Spleen (tissue), 11 donors: ENCODE data around the gene CSNK2A1. TPM values are rescaled to one million over a fixed set of nuclear protein-coding genes. Genes with fewer than 3 reads are reported as not detected.

ENCODE experiments used
- DNase-seq: peaks from one replicate; pipeline ENCODE4 v3.0.0-alpha.2; 2020
- H3K27ac ChIP-seq, 8 donors: fragments of 200-600 bp; sonication (generic) in 7 of 8; 1 replicate in 4 of 8; 2 replicates in 4 of 8; pipeline versions ENCODE4 v1.5.0 to v1.8.0; 2016 to 2021; ENCODE audit warnings: inconsistent platforms in 4 of 8, mild to moderate bottlenecking in 4 of 8, moderate library complexity in 1 of 8
- H3K27me3 ChIP-seq, 7 donors: fragments of 200-600 bp; sonication (generic) in 6 of 7; replicated peaks in 1 of 7; 1 replicate in 4 of 7; 2 replicates in 3 of 7; pipeline versions ENCODE4 v1.5.0 to v1.8.0; 2016 to 2021; ENCODE audit warnings: inconsistent platforms in 3 of 7, mild to moderate bottlenecking in 1 of 7
- H3K36me3 ChIP-seq, 6 donors: fragments of 200-600 bp; sonication (generic) in 5 of 6; 1 replicate in 4 of 6; 2 replicates in 2 of 6; pipeline versions ENCODE4 v1.5.0 to v1.8.0; 2016 to 2021; ENCODE audit warnings: inconsistent platforms in 2 of 6
- H3K4me1 ChIP-seq, 6 donors: fragments of 200-600 bp; sonication (generic) in 5 of 6; 1 replicate in 3 of 6; 2 replicates in 3 of 6; pipeline versions ENCODE4 v1.5.0 to v1.8.0; 2016 to 2021; ENCODE audit warnings: inconsistent platforms in 3 of 6
- H3K4me3 ChIP-seq, 8 donors: fragments of 200-600 bp; sonication (generic) in 7 of 8; 1 replicate in 4 of 8; 2 replicates in 4 of 8; pipeline versions ENCODE4 v1.5.0 to v1.8.0; 2016 to 2021; ENCODE audit warnings: inconsistent platforms in 4 of 8, mild to moderate bottlenecking in 4 of 8, moderate library complexity in 2 of 8
- H3K9me3 ChIP-seq, 8 donors: fragments of 200-600 bp; sonication (generic) in 7 of 8; 1 replicate in 4 of 8; 2 replicates in 4 of 8; pipeline versions ENCODE4 v1.5.0 to v1.8.0; 2016 to 2021; ENCODE audit warnings: inconsistent platforms in 4 of 8
- CTCF ChIP-seq, 11 experiments: fragments of 200-600 bp in 7 of 11; fragments of 450-650 bp in 4 of 11; sonication (generic) in 4 of 11; IDR thresholded peaks in 8 of 11; conservative IDR thresholded peaks in 3 of 11; 1 replicate in 7 of 11; 2 replicates in 4 of 11; pipeline versions ENCODE4 v1.4.0 to v1.8.0; 2016 to 2021; ENCODE audit warnings: antibody characterized with exemption in 11 of 11, inconsistent platforms in 4 of 11, mild to moderate bottlenecking in 1 of 11
- POLR2A ChIP-seq, 3 donors: fragments of 450-650 bp; IDR thresholded peaks; one replicate each; pipeline ENCODE4 v1.5.1; 2017; ENCODE audit warnings: antibody characterized with exemption in 3 of 3, mild to moderate bottlenecking in 1 of 3
- POLR2AphosphoS5 ChIP-seq, 3 donors: sonication (generic); formaldehyde crosslinking; IDR thresholded peaks; one replicate each; pipeline ENCODE4 v1.5.1; 2017; ENCODE audit warnings: antibody characterized with exemption in 3 of 3
- WGBS, 5 donors: extraction: QIAGEN DNeasy Blood & Tissue Kit in 3 of 5; methylation state at CpG; one replicate each; pipeline versions ENCODE4 v1.1.5 to v1.1.7; 2013 to 2018; 5-methylcytosine and 5-hydroxymethylcytosine counted together
- intact Hi-C: fragments of 100-400 bp; cut with DNase I; formaldehyde crosslinking; loops from one replicate; pipeline ENCODE4 v1.15.0; 2023; ENCODE audit warnings: low total_unique reads
- polyA plus RNA-seq, 3 donors: library from polyadenylated mRNA; stranded (reverse); fragments of 200-250 nt; gene quantifications; one replicate each; pipeline ENCODE4 v1.2.1, GENCODE V29; 2013
- total RNA-seq, 7 donors: library from RNA; depleted of rRNA in 3 of 7; stranded (reverse); fragments of >200 nt in 3 of 7; fragmentation: NEBNext Ultra II Directional in 4 of 7; extraction: Animal tissue kit (Norgen Biotek cat#: 25700) in 4 of 7; gene quantifications; one replicate each; pipeline versions ENCODE4 v1.1.0 to v1.2.1, GENCODE V29; 2016 to 2021
- donor health status: healthy with polysubstance abuse.
- donor health status: DM: no; HTN: no; CAD: no; lungs with moderate emphysema.
- donor health status: DM: no; HTN: no; CAD: no.
- donor health status: Bipolar disorder and iron deficiency.
- donor health status: healthy.
- donor health status: DM: no; HTN: no; CAD: no.
- donor health status: DM: yes; HTN: yes; CAD: no.

Gene CSNK2A1
- total and polyA plus RNA-seq, 10 donors: 16.4 to 92.9 (median 88.1) TPM

- H3K9me3 ChIP-seq: no peaks in the 10 kb centered on the region
- H3K4me3 ChIP-seq: no peak overlapping the region
- DNase-seq: no peak
- H3K27me3 ChIP-seq: peaks cover 0 to 84% (median 30%) of the 10 kb centered on the region in 7 donors
- WGBS, 5 donors: 28 to 50% (median 31%) methylated on average over 22 to 24 of the region's 24 CpGs
- intact Hi-C loops: no loop called here
- TF ChIP-seq CTCF (IDR thresholded peaks at IDR 0.05 in 8 of 11, conservative IDR thresholded peaks at IDR 0.05 in 3 of 11) (no peak), POLR2A (IDR thresholded peaks at IDR 0.05) (no peak), POLR2AphosphoS5 (IDR thresholded peaks at IDR 0.05) (no peak)
- no peak overlapping the region for H3K27ac ChIP-seq
- no peaks in the 10 kb centered on the region for H3K36me3 ChIP-seq
- H3K4me1 ChIP-seq: peaks cover 0 to 9% (median 0%) of the 10 kb centered on the region in 6 donors
These were observed 28.3 kb upstream of the CSNK2A1 start for GRCh38 chr20:571754-572441.

GRCh38 chr20:568673-569415, 25.3 kb upstream of the CSNK2A1 start:
- Histone ChIP-seq H3K27ac (no peak overlapping the region), H3K36me3 (no peaks in the 10 kb centered on the region), H3K9me3 (no peaks in the 10 kb centered on the region), H3K4me3 (no peak overlapping the region), H3K4me1 (peaks cover 0 to 9% (median 0%) of the 10 kb centered on the region in 6 donors), H3K27me3 (peaks cover 0 to 71% (median 24%) of the 10 kb centered on the region in 7 donors)
- WGBS, 5 donors: 69 to 72% (median 71%) methylated on average over 14 of the region's 14 CpGs
- intact Hi-C loops: loop anchor here (5.0 to 10.0 kb wide), 2 partner anchors 76 to 168 kb away; no protein-coding TSS in a partner anchor
- TF ChIP-seq POLR2AphosphoS5 (IDR thresholded peaks at IDR 0.05): no peak
- TF ChIP-seq CTCF (IDR thresholded peaks at IDR 0.05 in 8 of 11, conservative IDR thresholded peaks at IDR 0.05 in 3 of 11): no peak
- no peak for TF ChIP-seq POLR2A (IDR thresholded peaks at IDR 0.05)
- DNase-seq: no peak

GRCh38 chr20:568097-568652, 24.6 kb upstream of the CSNK2A1 start:
- DNase-seq: no peak
- TF ChIP-seq POLR2A (IDR thresholded peaks at IDR 0.05): no peak
- no peak for TF ChIP-seq POLR2AphosphoS5 (IDR thresholded peaks at IDR 0.05)
- TF ChIP-seq CTCF (IDR thresholded peaks at IDR 0.05 in 8 of 11, conservative IDR thresholded peaks at IDR 0.05 in 3 of 11): no peak
- no peaks in the 10 kb centered on the region for H3K36me3 ChIP-seq
- intact Hi-C loops: loop anchor here (5.0 to 10.0 kb wide), 2 partner anchors 77 to 169 kb away; no protein-coding TSS in a partner anchor
- peaks cover 0 to 66% (median 24%) of the 10 kb centered on the region in 7 donors for H3K27me3 ChIP-seq
- no peak overlapping the region for H3K4me3 ChIP-seq
- 6 to 30% (median 26%) methylated on average over 9 to 20 of the region's 20 CpGs for WGBS, 5 donors
- no peaks in the 10 kb centered on the region for H3K9me3 ChIP-seq
- no peak overlapping the region for H3K27ac ChIP-seq
- H3K4me1 ChIP-seq: peaks cover 0 to 9% (median 0%) of the 10 kb centered on the region in 6 donors
